ENCODE results near the gene SAFB.
A peak's percentile ranks its signal among the peaks of the same experiment; 100 is the strongest.
"Not testable (repeated sequence)": the region's sequence is repeated elsewhere in the genome, so short reads cannot be mapped to it uniquely, and the experiment has no call there.

SAFB gene

GRCh38 chr19:5681391-5682106, 58.7 kb downstream of the SAFB start:
- no peak for DNase-seq (ENCODE audit: insufficient read length)
- TF ChIP-seq POLR2A (IDR thresholded peaks at IDR 0.05; ENCODE audit: low read depth, low read length) (no peak), POLR2AphosphoS5 (IDR thresholded peaks at IDR 0.05; ENCODE audit: low read depth, low read length) (no peak), TAF1 (IDR thresholded peaks at IDR 0.05; ENCODE audit: borderline replicate concordance, low read depth, low read length) (no peak)
- peak; percentile 27 for FAIRE-seq

GRCh38 chr19:5682107-5682482, 59.2 kb downstream of the SAFB start:
- no peak for FAIRE-seq
- DNase-seq (ENCODE audit: insufficient read length), result no peak
- no peak for TF ChIP-seq POLR2AphosphoS5 (IDR thresholded peaks at IDR 0.05; ENCODE audit: low read depth, low read length)
- TF ChIP-seq TAF1 (IDR thresholded peaks at IDR 0.05; ENCODE audit: borderline replicate concordance, low read depth, low read length), result no peak
- no peak for TF ChIP-seq POLR2A (IDR thresholded peaks at IDR 0.05; ENCODE audit: low read depth, low read length)

- TF ChIP-seq POLR2AphosphoS5 (IDR thresholded peaks at IDR 0.05; ENCODE audit: low read depth, low read length) (no peak), TAF1 (IDR thresholded peaks at IDR 0.05; ENCODE audit: borderline replicate concordance, low read depth, low read length) (no peak), POLR2A (IDR thresholded peaks at IDR 0.05; ENCODE audit: low read depth, low read length) (no peak)
- no peak for DNase-seq (ENCODE audit: insufficient read length)
- FAIRE-seq, result no peak
These were observed 60.4 kb downstream of the SAFB start for GRCh38 chr19:5683177-5683886.

GRCh38 chr19:5684694-5685430, 62.0 kb downstream of the SAFB start:
- DNase-seq (ENCODE audit: insufficient read length) (no peak), FAIRE-seq (no peak)
- TF ChIP-seq POLR2AphosphoS5 (IDR thresholded peaks at IDR 0.05; ENCODE audit: low read depth, low read length) (no peak), POLR2A (IDR thresholded peaks at IDR 0.05; ENCODE audit: low read depth, low read length) (no peak), TAF1 (IDR thresholded peaks at IDR 0.05; ENCODE audit: borderline replicate concordance, low read depth, low read length) (no peak)

- DNase-seq (ENCODE audit: insufficient read length) (no peak), FAIRE-seq (no peak)
- TF ChIP-seq TAF1 (IDR thresholded peaks at IDR 0.05; ENCODE audit: borderline replicate concordance, low read depth, low read length), result no peak
- TF ChIP-seq POLR2A (IDR thresholded peaks at IDR 0.05; ENCODE audit: low read depth, low read length), result no peak
- TF ChIP-seq POLR2AphosphoS5 (IDR thresholded peaks at IDR 0.05; ENCODE audit: low read depth, low read length), result no peak
These were observed 63.4 kb downstream of the SAFB start for GRCh38 chr19:5686326-5686646.

- FAIRE-seq, result peak; percentile 95
- TF ChIP-seq POLR2A (IDR thresholded peaks at IDR 0.05; ENCODE audit: low read depth, low read length) (peak; percentile 60; the same call in 1 of the 2 replicates), TAF1 (IDR thresholded peaks at IDR 0.05; ENCODE audit: borderline replicate concordance, low read depth, low read length) (no peak)
- peak; percentile 93 for DNase-seq (ENCODE audit: insufficient read length)
These were observed 63.9 kb downstream of the SAFB start for GRCh38 chr19:5686647-5687359.

GRCh38 chr19:5687360-5688198, 64.7 kb downstream of the SAFB start:
- DNase-seq (ENCODE audit: insufficient read length) (no peak), FAIRE-seq (no peak)
- TF ChIP-seq POLR2A (IDR thresholded peaks at IDR 0.05; ENCODE audit: low read depth, low read length), result no peak
- TF ChIP-seq POLR2AphosphoS5 (IDR thresholded peaks at IDR 0.05; ENCODE audit: low read depth, low read length), result no peak
- no peak for TF ChIP-seq TAF1 (IDR thresholded peaks at IDR 0.05; ENCODE audit: borderline replicate concordance, low read depth, low read length)

- not testable (repeated sequence) for DNase-seq (ENCODE audit: insufficient read length); FAIRE-seq
These were observed 65.5 kb downstream of the SAFB start for GRCh38 chr19:5688262-5688881.

- DNase-seq (ENCODE audit: insufficient read length), result peak; percentile 94
- peak; percentile 99 for FAIRE-seq
These were observed 67.5 kb downstream of the SAFB start, which contains the start of gene RPL36 for GRCh38 chr19:5690125-5690954. TSS of gene RPL36 (plus strand) at chr19:5690295. CDS start at chr19:5690508, 213 bp downstream.

More at GRCh38 chr19:5690125-5690954, 67.5 kb downstream of the SAFB start, which contains the start of gene RPL36:
- peak; percentile 99 for TF ChIP-seq TAF1 (IDR thresholded peaks at IDR 0.05; ENCODE audit: borderline replicate concordance, low read depth, low read length)
- TF ChIP-seq POLR2A (IDR thresholded peaks at IDR 0.05; ENCODE audit: low read depth, low read length), result peak; percentile 99
- TF ChIP-seq POLR2AphosphoS5 (IDR thresholded peaks at IDR 0.05; ENCODE audit: low read depth, low read length), result peak; percentile 99
